ENCODE results near the gene KIF25.

The KIF25 gene

GRCh38 chr6:167978607-167979006 lies 18.9 kb upstream of the KIF25 start:
- Histone ChIP-seq H2AFZ (ENCODE audit: low read depth, low read length) (no peak overlapping the region), H3K9me3 (ENCODE audit: low read length) (peaks cover 2% of the 10 kb centered on the region), H3K36me3 (ENCODE audit: insufficient read depth, low read length) (no peaks in the 10 kb centered on the region), H3K27me3 (ENCODE audit: insufficient read depth, low read length) (no peaks in the 10 kb centered on the region), H3K4me3 (ENCODE audit: low read length) (no peak overlapping the region), H3K4me1 (ENCODE audit: insufficient read depth, low read length) (peaks cover 6% of the 10 kb centered on the region)

- H2AFZ ChIP-seq (ENCODE audit: low read depth, low read length) = no peak overlapping the region
- H3K9me3 ChIP-seq (ENCODE audit: low read length) = peaks cover 10% of the 10 kb centered on the region
- H3K4me3 ChIP-seq (ENCODE audit: low read length) = no peak overlapping the region
- no peaks in the 10 kb centered on the region for H3K27me3 ChIP-seq (ENCODE audit: insufficient read depth, low read length)
- peaks cover 6% of the 10 kb centered on the region for H3K4me1 ChIP-seq (ENCODE audit: insufficient read depth, low read length)
- no peaks in the 10 kb centered on the region for H3K36me3 ChIP-seq (ENCODE audit: insufficient read depth, low read length)
Observed at GRCh38 chr6:167979436-167980139, 17.9 kb upstream of the KIF25 start.

GRCh38 chr6:167980911-167981580 lies 16.4 kb upstream of the KIF25 start:
- Histone ChIP-seq H3K4me3 (ENCODE audit: low read length) (no peak overlapping the region), H3K27me3 (ENCODE audit: insufficient read depth, low read length) (no peaks in the 10 kb centered on the region), H2AFZ (ENCODE audit: low read depth, low read length) (no peak overlapping the region), H3K9me3 (ENCODE audit: low read length) (peaks cover 19% of the 10 kb centered on the region), H3K36me3 (ENCODE audit: insufficient read depth, low read length) (no peaks in the 10 kb centered on the region), H3K4me1 (ENCODE audit: insufficient read depth, low read length) (peaks cover 3% of the 10 kb centered on the region)

- Histone ChIP-seq H3K4me1 (ENCODE audit: insufficient read depth, low read length) (peaks cover 3% of the 10 kb centered on the region), H2AFZ (ENCODE audit: low read depth, low read length) (no peak overlapping the region), H3K4me3 (ENCODE audit: low read length) (no peak overlapping the region), H3K36me3 (ENCODE audit: insufficient read depth, low read length) (no peaks in the 10 kb centered on the region), H3K27me3 (ENCODE audit: insufficient read depth, low read length) (no peaks in the 10 kb centered on the region), H3K9me3 (ENCODE audit: low read length) (peaks cover 19% of the 10 kb centered on the region)
Observed at GRCh38 chr6:167981916-167982462, 15.5 kb upstream of the KIF25 start.

GRCh38 chr6:167984144-167984719 lies 13.2 kb upstream of the KIF25 start:
- no peaks in the 10 kb centered on the region for H3K27me3 ChIP-seq (ENCODE audit: insufficient read depth, low read length)
- peaks cover 22% of the 10 kb centered on the region for H3K9me3 ChIP-seq (ENCODE audit: low read length)
- H3K4me1 ChIP-seq (ENCODE audit: insufficient read depth, low read length) = peaks cover 3% of the 10 kb centered on the region
- no peak overlapping the region for H2AFZ ChIP-seq (ENCODE audit: low read depth, low read length)
- no peaks in the 10 kb centered on the region for H3K36me3 ChIP-seq (ENCODE audit: insufficient read depth, low read length)
- no peak overlapping the region for H3K4me3 ChIP-seq (ENCODE audit: low read length)

- Histone ChIP-seq H3K9me3 (ENCODE audit: low read length) (peaks cover 29% of the 10 kb centered on the region), H3K4me3 (ENCODE audit: low read length) (no peak overlapping the region), H3K36me3 (ENCODE audit: insufficient read depth, low read length) (no peaks in the 10 kb centered on the region), H3K4me1 (ENCODE audit: insufficient read depth, low read length) (peaks cover 3% of the 10 kb centered on the region), H3K27me3 (ENCODE audit: insufficient read depth, low read length) (no peaks in the 10 kb centered on the region), H2AFZ (ENCODE audit: low read depth, low read length) (no peak overlapping the region)
Observed at GRCh38 chr6:167984876-167985604, 12.4 kb upstream of the KIF25 start.

GRCh38 chr6:167985911-167986595 lies 11.4 kb upstream of the KIF25 start:
- no peaks in the 10 kb centered on the region for H3K27me3 ChIP-seq (ENCODE audit: insufficient read depth, low read length)
- peaks cover 30% of the 10 kb centered on the region for H3K9me3 ChIP-seq (ENCODE audit: low read length)
- no peaks in the 10 kb centered on the region for H3K36me3 ChIP-seq (ENCODE audit: insufficient read depth, low read length)
- H2AFZ ChIP-seq (ENCODE audit: low read depth, low read length) = no peak overlapping the region
- H3K4me3 ChIP-seq (ENCODE audit: low read length) = no peak overlapping the region
- H3K4me1 ChIP-seq (ENCODE audit: insufficient read depth, low read length) = peaks cover 3% of the 10 kb centered on the region

- H2AFZ ChIP-seq (ENCODE audit: low read depth, low read length) = no peak overlapping the region
Observed at GRCh38 chr6:167987396-167988153, 9.9 kb upstream of the KIF25 start.

GRCh38 chr6:167988154-167988495 lies 9.3 kb upstream of the KIF25 start:
- H3K27me3 ChIP-seq (ENCODE audit: insufficient read depth, low read length) = no peaks in the 10 kb centered on the region
- H2AFZ ChIP-seq (ENCODE audit: low read depth, low read length) = no peak overlapping the region
- H3K4me1 ChIP-seq (ENCODE audit: insufficient read depth, low read length) = peaks cover 3% of the 10 kb centered on the region
- H3K36me3 ChIP-seq (ENCODE audit: insufficient read depth, low read length) = no peaks in the 10 kb centered on the region
- peaks cover 28% of the 10 kb centered on the region for H3K9me3 ChIP-seq (ENCODE audit: low read length)
- H3K4me3 ChIP-seq (ENCODE audit: low read length) = no peak overlapping the region

More at GRCh38 chr6:167987396-167988153, 9.9 kb upstream of the KIF25 start:
- Histone ChIP-seq H3K4me1 (ENCODE audit: insufficient read depth, low read length) (peaks cover 3% of the 10 kb centered on the region), H3K9me3 (ENCODE audit: low read length) (peaks cover 28% of the 10 kb centered on the region), H3K27me3 (ENCODE audit: insufficient read depth, low read length) (no peaks in the 10 kb centered on the region), H3K36me3 (ENCODE audit: insufficient read depth, low read length) (no peaks in the 10 kb centered on the region), H3K4me3 (ENCODE audit: low read length) (no peak overlapping the region)

GRCh38 chr6:167988945-167989841 lies 8.3 kb upstream of the KIF25 start:
- no peaks in the 10 kb centered on the region for H3K27me3 ChIP-seq (ENCODE audit: insufficient read depth, low read length)
- H2AFZ ChIP-seq (ENCODE audit: low read depth, low read length) = no peak overlapping the region
- H3K9me3 ChIP-seq (ENCODE audit: low read length) = peaks cover 23% of the 10 kb centered on the region
- no peak overlapping the region for H3K4me3 ChIP-seq (ENCODE audit: low read length)
- no peaks in the 10 kb centered on the region for H3K36me3 ChIP-seq (ENCODE audit: insufficient read depth, low read length)
- peaks cover under 1% of the 10 kb centered on the region for H3K4me1 ChIP-seq (ENCODE audit: insufficient read depth, low read length)
